Measurements from ENCODE around the gene ADGRE2.

ADGRE2 gene

DNA sequence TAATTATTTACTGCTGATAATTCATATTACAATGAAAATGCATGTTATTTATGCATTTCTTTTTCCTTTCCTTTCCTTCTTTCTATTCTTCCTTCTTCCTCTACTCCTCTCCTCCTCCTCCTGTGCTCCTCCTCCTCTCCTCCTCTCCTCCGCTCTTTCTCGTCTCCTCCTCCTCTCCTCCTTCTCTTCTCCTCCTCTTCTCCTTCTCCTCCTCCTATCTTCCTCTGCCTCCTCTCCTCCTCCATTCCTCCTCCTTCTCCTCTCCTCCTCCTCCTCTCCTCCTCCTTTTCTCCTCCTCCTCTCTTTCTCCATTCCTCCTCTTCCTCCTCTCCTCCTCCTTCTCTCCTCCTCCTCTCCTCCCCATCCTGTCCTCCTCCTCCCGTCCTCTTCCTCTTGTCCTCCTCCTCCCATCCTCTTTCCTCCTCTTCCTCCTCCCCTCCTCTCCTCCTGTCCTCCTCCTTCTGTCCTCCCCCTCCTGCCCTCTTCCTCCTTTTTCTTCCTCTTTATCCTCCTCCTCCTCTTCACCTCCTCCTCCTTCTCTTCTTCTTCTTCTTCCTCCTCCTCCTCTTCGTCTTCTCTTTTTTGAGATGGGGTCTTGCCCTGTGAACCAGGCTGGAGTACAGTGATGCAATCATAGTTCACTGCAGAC, 14.7 kb downstream of the ADGRE2 start:
- Histone ChIP-seq H3K9me3 (ENCODE audit: insufficient read depth, low read length, severe bottlenecking) (no peaks in the 10 kb centered on the region), H3K4me3 (ENCODE audit: low read depth in 1 of 2, low read length in 2 of 2) (no peak overlapping the region), H4K20me1 (ENCODE audit: insufficient read depth, low read length) (no peaks in the 10 kb centered on the region; the same call in 1 of the 2 replicates), H3K79me2 (ENCODE audit: insufficient read depth, low read length) (no peaks in the 10 kb centered on the region), H3K27me3 (ENCODE audit: insufficient read depth, low read length, poor library complexity) (no peaks in the 10 kb centered on the region), H3K4me2 (ENCODE audit: insufficient read depth, low read length) (no peak overlapping the region), H2AFZ (ENCODE audit: low read depth, low read length) (no peak overlapping the region), H3K27ac (ENCODE audit: low read length) (no peak overlapping the region), H3K4me1 (ENCODE audit: insufficient read depth, low read length) (no peaks in the 10 kb centered on the region), H3K36me3 (ENCODE audit: insufficient read depth, low read length) (peaks cover 19% of the 10 kb centered on the region), H3K9ac (ENCODE audit: low read depth, low read length) (no peak overlapping the region)
- no peak for TF ChIP-seq EZH2 (IDR thresholded peaks at IDR 0.05; ENCODE audit: borderline replicate concordance, low read depth, low read length, severe bottlenecking)
- TF ChIP-seq, protein P1, sequence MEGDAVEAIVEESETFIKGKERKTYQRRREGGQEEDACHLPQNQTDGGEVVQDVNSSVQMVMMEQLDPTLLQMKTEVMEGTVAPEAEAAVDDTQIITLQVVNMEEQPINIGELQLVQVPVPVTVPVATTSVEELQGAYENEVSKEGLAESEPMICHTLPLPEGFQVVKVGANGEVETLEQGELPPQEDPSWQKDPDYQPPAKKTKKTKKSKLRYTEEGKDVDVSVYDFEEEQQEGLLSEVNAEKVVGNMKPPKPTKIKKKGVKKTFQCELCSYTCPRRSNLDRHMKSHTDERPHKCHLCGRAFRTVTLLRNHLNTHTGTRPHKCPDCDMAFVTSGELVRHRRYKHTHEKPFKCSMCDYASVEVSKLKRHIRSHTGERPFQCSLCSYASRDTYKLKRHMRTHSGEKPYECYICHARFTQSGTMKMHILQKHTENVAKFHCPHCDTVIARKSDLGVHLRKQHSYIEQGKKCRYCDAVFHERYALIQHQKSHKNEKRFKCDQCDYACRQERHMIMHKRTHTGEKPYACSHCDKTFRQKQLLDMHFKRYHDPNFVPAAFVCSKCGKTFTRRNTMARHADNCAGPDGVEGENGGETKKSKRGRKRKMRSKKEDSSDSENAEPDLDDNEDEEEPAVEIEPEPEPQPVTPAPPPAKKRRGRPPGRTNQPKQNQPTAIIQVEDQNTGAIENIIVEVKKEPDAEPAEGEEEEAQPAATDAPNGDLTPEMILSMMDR (IDR thresholded peaks at IDR 0.05; ENCODE audit: borderline replicate concordance, extremely low read depth, low read length, poor library complexity, severe bottlenecking) = no peak
- no peak for DNase-seq
- no peak for ATAC-seq (ENCODE audit: insufficient read depth, low read depth)

DNA sequence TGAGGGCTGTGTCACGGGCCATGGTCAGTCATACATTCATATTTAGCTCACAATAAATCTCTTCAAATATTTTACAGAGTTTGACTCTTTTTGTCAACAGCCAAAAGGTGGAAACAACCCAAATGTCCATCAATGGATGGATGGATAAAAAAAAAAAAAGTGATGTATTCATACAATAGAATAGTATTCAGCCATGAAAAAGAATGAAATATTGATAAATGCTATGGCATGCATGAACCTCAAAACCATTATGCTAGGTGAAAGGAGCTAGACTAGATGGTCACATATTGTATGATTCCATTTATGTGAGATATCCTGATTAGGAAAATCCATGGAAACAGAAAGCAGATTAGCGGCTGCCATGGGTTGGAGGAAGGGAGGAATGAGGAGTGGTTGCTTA, 16.2 kb downstream of the ADGRE2 start:
- no peak for DNase-seq
- no peaks in the 10 kb centered on the region for H3K27me3 ChIP-seq (ENCODE audit: insufficient read depth, low read length, poor library complexity)

DNA sequence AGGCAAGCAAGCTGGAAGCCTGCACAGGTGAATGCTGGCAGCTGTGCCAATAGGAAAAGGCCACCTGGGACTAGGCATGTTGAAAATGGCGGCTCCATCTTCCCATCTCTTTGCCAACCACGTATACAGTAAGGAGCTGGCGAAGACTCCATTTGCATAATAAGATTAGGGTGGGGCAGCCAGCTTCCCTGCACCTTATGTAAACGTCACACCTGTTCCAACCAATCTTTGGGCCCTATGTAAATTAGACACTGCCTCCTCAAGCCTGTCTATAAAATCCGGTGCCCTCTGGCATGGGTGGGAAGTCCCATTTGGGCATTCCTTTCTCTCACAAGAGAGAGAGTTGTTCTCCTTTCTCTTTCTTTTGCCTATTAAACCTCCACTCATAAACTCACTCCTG, 16.8 kb downstream of the ADGRE2 start:
- H2AFZ ChIP-seq (ENCODE audit: low read depth, low read length) = no peak overlapping the region
- H3K9me3 ChIP-seq (ENCODE audit: insufficient read depth, low read length, severe bottlenecking) = no peaks in the 10 kb centered on the region
- H4K20me1 ChIP-seq (ENCODE audit: insufficient read depth, low read length) = no peaks in the 10 kb centered on the region
- DNase-seq (no peak), ATAC-seq (ENCODE audit: insufficient read depth, low read depth) (no peak)
- H3K36me3 ChIP-seq (ENCODE audit: insufficient read depth, low read length) = peaks cover 3% of the 10 kb centered on the region
- no peak for TF ChIP-seq EZH2 (IDR thresholded peaks at IDR 0.05; ENCODE audit: borderline replicate concordance, low read depth, low read length, severe bottlenecking)
- TF ChIP-seq, protein P1 (IDR thresholded peaks at IDR 0.05; ENCODE audit: borderline replicate concordance, extremely low read depth, low read length, poor library complexity, severe bottlenecking) = no peak
- no peak overlapping the region for H3K4me2 ChIP-seq (ENCODE audit: insufficient read depth, low read length)
- H3K79me2 ChIP-seq (ENCODE audit: insufficient read depth, low read length) = no peaks in the 10 kb centered on the region
- no peak overlapping the region for H3K27ac ChIP-seq (ENCODE audit: low read length)
- H3K27me3 ChIP-seq (ENCODE audit: insufficient read depth, low read length, poor library complexity) = no peaks in the 10 kb centered on the region
- no peaks in the 10 kb centered on the region for H3K4me1 ChIP-seq (ENCODE audit: insufficient read depth, low read length)
- H3K9ac ChIP-seq (ENCODE audit: low read depth, low read length) = no peak overlapping the region
- no peak overlapping the region for H3K4me3 ChIP-seq (ENCODE audit: low read depth in 1 of 2, low read length in 2 of 2)

More for the DNA sequence above, 16.2 kb downstream of the ADGRE2 start:
- TF ChIP-seq, protein P1 (IDR thresholded peaks at IDR 0.05; ENCODE audit: borderline replicate concordance, extremely low read depth, low read length, poor library complexity, severe bottlenecking) = no peak
- TF ChIP-seq EZH2 (IDR thresholded peaks at IDR 0.05; ENCODE audit: borderline replicate concordance, low read depth, low read length, severe bottlenecking) = no peak
- Histone ChIP-seq H3K79me2 (ENCODE audit: insufficient read depth, low read length) (no peaks in the 10 kb centered on the region), H2AFZ (ENCODE audit: low read depth, low read length) (no peak overlapping the region), H3K4me3 (ENCODE audit: low read depth in 1 of 2, low read length in 2 of 2) (no peak overlapping the region), H3K4me2 (ENCODE audit: insufficient read depth, low read length) (no peak overlapping the region), H3K36me3 (ENCODE audit: insufficient read depth, low read length) (peaks cover 7% of the 10 kb centered on the region), H3K27ac (ENCODE audit: low read length) (no peak overlapping the region), H3K9ac (ENCODE audit: low read depth, low read length) (no peak overlapping the region), H3K9me3 (ENCODE audit: insufficient read depth, low read length, severe bottlenecking) (no peaks in the 10 kb centered on the region), H4K20me1 (ENCODE audit: insufficient read depth, low read length) (no peaks in the 10 kb centered on the region), H3K4me1 (ENCODE audit: insufficient read depth, low read length) (no peaks in the 10 kb centered on the region)
- no peak for ATAC-seq (ENCODE audit: insufficient read depth, low read depth)
